GM23338 (cell line): ENCODE measurements around the gene FBLN5. TPM values are rescaled to one million over a fixed set of nuclear protein-coding genes. Genes with fewer than 3 reads are reported as not detected.
A peak's percentile ranks its signal among the peaks of the same experiment; 100 is the strongest.

Source experiments
- ATAC-seq: fragments of 200-7000 bp; cut with Tn5 transposase; 3 replicates; pipeline ENCODE4 v1.9.1; 2020
- DNase-seq: peaks from one replicate; pipeline ENCODE4 v3.0.0-alpha.2; 2015; ENCODE audit warnings: low spot score
- H2AFZ ChIP-seq: fragments of 200-600 bp; sonication (generic); 2 replicates; pipeline ENCODE4 v1.8.0; 2016; ENCODE audit warnings: antibody characterized with exemption, mild to moderate bottlenecking, moderate library complexity
- H3F3A ChIP-seq: fragments of 200-600 bp; sonication (generic); replicated peaks from 2 replicates; pipeline ENCODE4 v1.8.0; 2017; ENCODE audit warnings: antibody characterized with exemption, mixed run types, low read depth
- H3K27ac ChIP-seq: fragments of 200-600 bp; sonication (generic); 2 replicates; pipeline ENCODE4 v1.6.1; 2016; ENCODE audit warnings: low read depth
- H3K27me3 ChIP-seq: fragments of 200-600 bp; sonication (generic); 2 replicates; pipeline ENCODE4 v1.8.0; 2016; ENCODE audit warnings: mild to moderate bottlenecking, mixed run types, moderate library complexity; ENCODE audit not compliant: insufficient read depth
- H3K36me3 ChIP-seq: fragments of 200-600 bp; sonication (generic); 2 replicates; pipeline ENCODE4 v1.8.0; 2016; ENCODE audit warnings: mild to moderate bottlenecking; ENCODE audit not compliant: insufficient read depth
- H3K4me1 ChIP-seq: fragments of 200-600 bp; sonication (generic); 2 replicates; pipeline ENCODE4 v1.8.0; 2016; ENCODE audit warnings: mild to moderate bottlenecking, moderate library complexity; ENCODE audit not compliant: insufficient read depth
- H3K4me2 ChIP-seq: fragments of 200-600 bp; sonication (generic); 2 replicates; pipeline ENCODE4 v1.7.1; 2017; ENCODE audit warnings: mixed run types
- H3K4me3 ChIP-seq: fragments of 200-600 bp; sonication (generic); 2 replicates; pipeline ENCODE4 v1.6.1; 2016; ENCODE audit warnings: mixed run types
- H3K79me2 ChIP-seq: fragments of 200-600 bp; sonication (generic); replicated peaks from 2 replicates; pipeline ENCODE4 v1.8.0; 2017; ENCODE audit warnings: mild to moderate bottlenecking; ENCODE audit not compliant: insufficient read depth
- H3K9me2 ChIP-seq: fragments of 200-600 bp; sonication (generic); 2 replicates; pipeline ENCODE4 v1.8.0; 2017; ENCODE audit not compliant: insufficient read depth
- H4K20me1 ChIP-seq: fragments of 200-600 bp; sonication (generic); replicated peaks from 2 replicates; pipeline ENCODE4 v1.8.0; 2017; ENCODE audit warnings: mild to moderate bottlenecking; ENCODE audit not compliant: insufficient read depth
- H3K27ac Mint-ChIP-seq: 2 replicates; pipeline ENCODE4 v1.8.0; 2020; ENCODE audit warnings: inconsistent platforms, mild to moderate bottlenecking, moderate library complexity, mixed read lengths
- H3K27me3 Mint-ChIP-seq: 3 replicates; pipeline ENCODE4 v1.8.0; 2022; ENCODE audit warnings: low read depth, mild to moderate bottlenecking, moderate library complexity, mixed read lengths, inconsistent platforms; ENCODE audit not compliant: insufficient read depth, poor library complexity
- H3K36me3 Mint-ChIP-seq: 3 replicates; pipeline ENCODE4 v1.8.0; 2021; ENCODE audit warnings: low read depth, mild to moderate bottlenecking, inconsistent platforms, moderate library complexity, mixed read lengths
- H3K4me1 Mint-ChIP-seq: 3 replicates; pipeline ENCODE4 v1.8.0; 2020; ENCODE audit warnings: mild to moderate bottlenecking, inconsistent platforms, mixed read lengths
- H3K4me3 Mint-ChIP-seq: 3 replicates; pipeline ENCODE4 v1.8.0; 2021; ENCODE audit warnings: moderate library complexity, mild to moderate bottlenecking, inconsistent platforms, mixed read lengths
- H3K9me3 Mint-ChIP-seq: 3 replicates; pipeline ENCODE4 v1.8.0; 2020; ENCODE audit warnings: moderate library complexity, mild to moderate bottlenecking, inconsistent platforms, mixed read lengths
- CTCF ChIP-seq, 2 experiments: fragments of 200-600 bp in 1 of 2; sonication (generic) in 1 of 2; conservative IDR thresholded peaks; 2 replicates each; pipeline versions ENCODE4 v1.5.1 to v1.6.1; 2016 to 2017; ENCODE audit warnings: antibody characterized with exemption in 2 of 2, low read depth in 2 of 2, mild to moderate bottlenecking in 2 of 2, moderate library complexity in 1 of 2
- EZH2 ChIP-seq: fragments of 200-600 bp; sonication (generic); IDR thresholded peaks from one replicate; pipeline ENCODE4 v1.8.0; 2017; ENCODE audit warnings: antibody characterized with exemption, mild to moderate bottlenecking, low read depth; ENCODE audit not compliant: unreplicated experiment
- JUNB ChIP-seq: IDR thresholded peaks from one replicate; pipeline ENCODE4 v1.6.1; 2016; ENCODE audit warnings: antibody characterized with exemption; ENCODE audit not compliant: unreplicated experiment
- POLR2AphosphoS5 ChIP-seq: IDR thresholded peaks from 2 replicates; pipeline ENCODE4 v1.6.1; 2016; ENCODE audit warnings: antibody characterized with exemption, low read depth
- ZNF114 ChIP-seq: fragments of 250-450 bp; sonication (Bioruptor Pico); IDR thresholded peaks from 2 replicates; pipeline ENCODE4 v1.5.0; 2020; ENCODE audit warnings: mild to moderate bottlenecking, moderate library complexity
- ZNF331 ChIP-seq: fragments of 250-450 bp; sonication (Bioruptor Pico); IDR thresholded peaks from 2 replicates; pipeline ENCODE4 v1.5.0; 2020; ENCODE audit warnings: low read depth, mild to moderate bottlenecking, moderate library complexity
- ZNF462 ChIP-seq: fragments of 250-450 bp; sonication (Bioruptor Pico); IDR thresholded peaks from 2 replicates; pipeline ENCODE4 v1.5.0; 2020; ENCODE audit warnings: mild to moderate bottlenecking, moderate library complexity
- polyA plus RNA-seq: library from polyadenylated mRNA; unstranded; fragments of >200 nt; fragmentation: Nextera tagmentation; extraction: Ambion mirVana; gene quantifications from 2 replicates; pipeline ENCODE4 v1.2.1, GENCODE V29; 2016
- total RNA-seq: library from RNA; depleted of rRNA; stranded (reverse); fragments of >200 nt; shearing (Covaris generic); gene quantifications from 2 replicates; pipeline ENCODE4 v1.2.3, GENCODE V29; 2014

Gene FBLN5
- total and polyA plus RNA-seq, 2 experiments from 2014 or later: 4.3 to 4.9 TPM

- H3K4me1 ChIP-seq: no peaks in the 10 kb centered on the region
- H3K27me3 Mint-ChIP-seq: peaks cover 2% of the 10 kb centered on the region
- H3K79me2 ChIP-seq: no peaks in the 10 kb centered on the region
- H3K4me3 ChIP-seq: no peak overlapping the region
- H3F3A ChIP-seq: no peaks in the 10 kb centered on the region
- TF ChIP-seq JUNB (no peak), ZNF331 (CRISPR knock-in tag) (no peak), CTCF (conservative IDR thresholded peaks at IDR 0.05; ENCODE audit: low read depth in 2 of 2) (peak; percentile 76 to 77), POLR2AphosphoS5 (no peak), EZH2 (no peak), ZNF462 (CRISPR knock-in tag) (no peak), ZNF114 (CRISPR knock-in tag) (no peak)
- DNase-seq (peak; percentile 88), ATAC-seq (peak; percentile 100)
- no peak overlapping the region for H3K4me2 ChIP-seq
- no peak overlapping the region for H3K4me3 Mint-ChIP-seq
- peak overlapping the region; percentile 88 for H2AFZ ChIP-seq
- H3K36me3 Mint-ChIP-seq: no peaks in the 10 kb centered on the region; the same call in 2 of the 3 replicates
- no peaks in the 10 kb centered on the region for H3K9me2 ChIP-seq
- H3K27me3 ChIP-seq: no peaks in the 10 kb centered on the region
- no peaks in the 10 kb centered on the region for H4K20me1 ChIP-seq
- H3K4me1 Mint-ChIP-seq: peaks cover 2% of the 10 kb centered on the region; the same call in 1 of the 3 replicates
- H3K9me3 Mint-ChIP-seq: no peaks in the 10 kb centered on the region; the same call in 2 of the 3 replicates
- no peak overlapping the region for H3K27ac ChIP-seq
- H3K36me3 ChIP-seq: no peaks in the 10 kb centered on the region
- no peak overlapping the region for H3K27ac Mint-ChIP-seq
These were observed 35.9 kb downstream of the FBLN5 start for GRCh38 chr14:91911474-91912032.
